Omental fat pad (tissue), 4 donors: ENCODE data around the gene NDE1. TPM values are rescaled to one million over a fixed set of nuclear protein-coding genes. Genes with fewer than 3 reads are reported as not detected.

Experiments used
- ATAC-seq: fragments of 150-250 bp; one replicate; pipeline ENCODE4 v1.9.1; 2016; ENCODE audit warnings: mild to moderate bottlenecking, moderate library complexity; ENCODE audit not compliant: low FRiP score
- DNase-seq: peaks from one replicate; pipeline ENCODE4 v3.0.0-alpha.2; 2019; ENCODE audit warnings: low spot score
- CTCF ChIP-seq, 3 donors: fragments of 450-650 bp; IDR thresholded peaks; one replicate each; pipeline ENCODE4 v1.5.1; 2016 to 2017; ENCODE audit warnings: antibody characterized with exemption in 3 of 3, mild to moderate bottlenecking in 3 of 3, moderate library complexity in 2 of 3
- total RNA-seq, 4 donors: library from RNA; depleted of rRNA; stranded (reverse); fragments of >200 nt; gene quantifications; one replicate each; pipeline ENCODE4 v1.1.0, GENCODE V29; 2016

The NDE1 gene
- total RNA-seq, 4 donors from 2014 or later = 11.9 to 26.2 (median 21.2) TPM

- DNase-seq = no peak
- no peak for TF ChIP-seq CTCF (IDR thresholded peaks at IDR 0.05)
- ATAC-seq = no peak
Observed at GRCh38 chr16:15765880-15766279, 115.8 kb downstream of the NDE1 start.

- no peak for DNase-seq
- ATAC-seq = no peak
- no peak for TF ChIP-seq CTCF (IDR thresholded peaks at IDR 0.05)
Observed at GRCh38 chr16:15766918-15767317, 116.9 kb downstream of the NDE1 start.

GRCh38 chr16:15768201-15768600, 118.2 kb downstream of the NDE1 start:
- no peak for TF ChIP-seq CTCF (IDR thresholded peaks at IDR 0.05)
- ATAC-seq = no peak
- no peak for DNase-seq

- ATAC-seq = no peak
- no peak for DNase-seq
- TF ChIP-seq CTCF (IDR thresholded peaks at IDR 0.05) = no peak
Observed at GRCh38 chr16:15769239-15769638, 119.2 kb downstream of the NDE1 start.

GRCh38 chr16:15770107-15770506, 120.1 kb downstream of the NDE1 start:
- ATAC-seq = no peak
- DNase-seq = no peak
- no peak for TF ChIP-seq CTCF (IDR thresholded peaks at IDR 0.05)

GRCh38 chr16:15770512-15770911, 120.5 kb downstream of the NDE1 start:
- no peak for TF ChIP-seq CTCF (IDR thresholded peaks at IDR 0.05)
- DNase-seq (no peak), ATAC-seq (no peak)

GRCh38 chr16:15771694-15772093, 121.6 kb downstream of the NDE1 start:
- DNase-seq (no peak), ATAC-seq (no peak)

More at GRCh38 chr16:15771694-15772093, 121.6 kb downstream of the NDE1 start:
- TF ChIP-seq CTCF (IDR thresholded peaks at IDR 0.05) = no peak
